ENCODE results near the gene FANCC.

GRCh38 chr9:95103281-95103771, 214.2 kb downstream of the FANCC start:
- TF ChIP-seq CTCF (IDR thresholded peaks at IDR 0.05) (peak in 1 of 6 experiments; percentile 3), POLR2A (IDR thresholded peaks at IDR 0.05) (no peak)
